ENCODE data around the gene NEURL4. TPM values are rescaled to one million over a fixed set of nuclear protein-coding genes. Genes with fewer than 3 reads are reported as not detected.

Gene NEURL4
- total RNA-seq, 4 donors from 2014 or later: 23.3 to 69.0 (median 53.9) TPM

DNA sequence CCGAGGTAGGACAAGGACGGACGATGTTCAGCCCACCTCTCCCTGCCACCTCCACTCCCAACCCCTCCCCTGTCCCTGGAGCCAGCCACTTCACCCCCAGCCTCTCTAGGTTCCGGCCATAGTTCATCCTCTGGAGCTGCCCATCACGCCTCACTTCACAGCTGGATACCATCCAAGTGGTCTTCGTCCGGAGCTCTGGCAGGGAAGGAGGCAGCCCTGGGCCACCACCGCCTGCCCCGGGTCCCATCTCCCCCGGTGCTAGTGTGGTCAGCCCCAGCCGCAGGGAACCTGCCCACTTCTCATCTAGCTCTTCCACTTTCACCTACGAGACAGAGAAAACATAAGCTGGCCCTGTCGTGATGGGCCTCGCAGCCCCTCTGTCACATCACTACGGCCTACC is 7.7 kb downstream of the NEURL4 start:
- no peaks in the 10 kb centered on the region for H3K9me3 ChIP-seq
- no peak for DNase-seq
- no peak overlapping the region for H3K27ac ChIP-seq
- H3K4me1 ChIP-seq: no peaks in the 10 kb centered on the region
- peaks cover 0 to 75% (median 0%) of the 10 kb centered on the region in 3 donors for H3K36me3 ChIP-seq
- H3K4me3 ChIP-seq: no peak overlapping the region
- no peak for TF ChIP-seq POLR2A (IDR thresholded peaks at IDR 0.05)
- no peak for TF ChIP-seq CTCF (IDR thresholded peaks at IDR 0.05)
- no peaks in the 10 kb centered on the region for H3K27me3 ChIP-seq

DNA sequence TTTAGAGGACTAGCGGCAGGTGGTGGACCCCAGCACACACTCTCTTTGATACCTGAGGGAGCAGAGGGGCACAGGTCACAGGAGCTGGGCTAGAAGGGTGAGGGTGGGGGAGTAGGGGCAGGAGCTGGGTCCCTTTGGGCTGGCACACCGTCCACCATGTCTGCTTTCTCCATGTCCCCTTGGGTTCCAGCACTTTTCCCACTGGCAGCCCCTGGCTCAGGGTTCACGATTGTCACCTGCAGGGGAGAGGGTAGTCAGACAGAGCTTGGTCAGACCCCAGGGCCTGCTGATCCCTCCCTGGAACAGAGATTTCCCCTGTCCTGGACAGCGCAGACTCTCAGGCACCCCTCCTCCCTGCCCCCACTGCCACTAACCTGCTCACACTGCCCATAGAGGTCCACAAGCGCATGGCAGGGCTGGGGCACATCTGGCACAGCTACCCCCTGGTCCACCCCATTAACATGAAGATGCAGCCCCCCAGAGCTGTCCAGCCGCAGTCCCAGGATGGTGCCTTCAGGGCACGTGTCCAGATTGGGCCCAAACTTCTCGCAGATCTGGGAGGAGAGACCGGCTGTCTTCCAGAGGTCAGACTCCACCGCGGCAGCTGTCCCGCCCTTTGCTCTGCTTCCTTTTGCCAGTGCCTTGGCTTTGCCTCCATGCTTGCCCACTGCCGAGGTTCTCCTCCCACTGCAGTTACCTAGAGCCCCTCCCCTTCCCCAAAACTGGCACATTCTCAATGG is 10.8 kb downstream of the NEURL4 start:
- Histone ChIP-seq H3K9me3 (no peaks in the 10 kb centered on the region), H3K4me1 (peaks cover 0 to 18% (median 9%) of the 10 kb centered on the region in 4 donors), H3K27me3 (no peaks in the 10 kb centered on the region), H3K36me3 (peaks cover 0 to 61% (median 0%) of the 10 kb centered on the region in 3 donors), H3K27ac (no peak overlapping the region), H3K4me3 (no peak overlapping the region)
- no peak for DNase-seq
- TF ChIP-seq CTCF (IDR thresholded peaks at IDR 0.05) (no peak), POLR2A (IDR thresholded peaks at IDR 0.05) (no peak)

DNA sequence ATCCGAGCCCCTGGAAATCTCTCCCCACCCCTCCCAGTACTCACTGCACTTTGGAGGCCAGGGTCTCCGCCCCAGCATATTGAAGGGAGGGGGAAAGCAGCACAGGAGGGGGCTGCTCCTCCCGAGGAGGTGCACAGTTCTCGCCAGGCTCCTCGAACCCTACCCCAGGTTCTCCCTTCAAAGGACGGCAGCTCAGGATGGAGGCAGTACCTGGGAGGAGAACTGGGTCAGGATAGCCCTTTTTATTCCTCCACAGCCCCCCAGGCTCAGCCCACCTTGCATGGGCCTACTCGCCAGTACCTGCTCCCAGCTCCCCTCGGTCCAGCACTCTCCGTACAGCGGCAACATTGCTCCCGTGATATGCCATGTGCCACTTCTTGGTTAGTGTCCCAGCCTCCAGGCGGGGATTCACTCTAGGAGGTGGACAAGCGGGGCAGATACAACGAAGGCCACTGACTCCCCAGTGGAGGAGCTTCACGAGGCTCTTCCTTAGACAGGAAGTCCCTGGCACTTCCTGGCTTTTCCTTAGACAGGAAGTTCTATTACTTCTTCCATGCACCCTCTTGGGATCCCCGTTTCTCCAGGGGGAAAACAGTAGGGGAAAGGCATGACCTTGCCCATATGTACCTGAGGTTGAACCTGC is 11.9 kb downstream of the NEURL4 start:
- Histone ChIP-seq H3K4me1 (peaks cover 0 to 26% (median 9%) of the 10 kb centered on the region in 4 donors), H3K27me3 (no peaks in the 10 kb centered on the region), H3K36me3 (peaks cover 0 to 61% (median 0%) of the 10 kb centered on the region in 3 donors), H3K4me3 (no peak overlapping the region), H3K27ac (no peak overlapping the region), H3K9me3 (no peaks in the 10 kb centered on the region)
- no peak for DNase-seq
- TF ChIP-seq POLR2A (IDR thresholded peaks at IDR 0.05) (no peak), CTCF (IDR thresholded peaks at IDR 0.05) (no peak)

- no peak for DNase-seq
- Histone ChIP-seq H3K27ac (peak overlapping the region; percentile 86 to 98 (median 91)), H3K4me3 (peak overlapping the region; percentile 82 to 97 (median 90)), H3K36me3 (peaks cover 0 to 59% (median 0%) of the 10 kb centered on the region in 3 donors), H3K27me3 (no peaks in the 10 kb centered on the region), H3K9me3 (no peaks in the 10 kb centered on the region), H3K4me1 (peaks cover 0 to 26% (median 9%) of the 10 kb centered on the region in 4 donors)
- TF ChIP-seq POLR2A (IDR thresholded peaks at IDR 0.05) (no peak), CTCF (IDR thresholded peaks at IDR 0.05) (no peak)
These were observed 13.4 kb downstream of the NEURL4 start for GRCh38 chr17:7315570-7316235.

- no peaks in the 10 kb centered on the region for H3K27me3 ChIP-seq
- H3K4me1 ChIP-seq: peaks cover 0 to 31% (median 9%) of the 10 kb centered on the region in 4 donors
- TF ChIP-seq POLR2A (IDR thresholded peaks at IDR 0.05): peak; percentile 81 to 84
- no peak for TF ChIP-seq CTCF (IDR thresholded peaks at IDR 0.05)
- H3K27ac ChIP-seq: peak within 1 kb of the TSS; percentile 86 to 98 (median 91)
- H3K36me3 ChIP-seq: peaks cover 0 to 59% (median 0%) of the 10 kb centered on the region in 3 donors
- peak within 1 kb of the TSS; percentile 82 to 97 (median 90) for H3K4me3 ChIP-seq
- H3K9me3 ChIP-seq: no peaks in the 10 kb centered on the region
- DNase-seq: peak; percentile 94 to 97 (median 97)
These were observed 14.2 kb downstream of the NEURL4 start, which contains the start of gene GPS2 for GRCh38 chr17:7314719-7315569. GPS2 (minus strand) TSS chr17:7315360; CDS start chr17:7315052, 308 bp downstream.

All from Peyer's patch (tissue), 4 donors.